Stimulated activated CD4-positive, alpha-beta T cell treated with anti-CD3 and anti-CD28 coated beads, Interleukin-12 subunit alpha, Interleukin-12 subunit beta, amount 100 ng/mL, for 24 hours (primary cell): ENCODE results near the gene MAPKAP1.
"Not testable (repeated sequence)": the region's sequence is repeated elsewhere in the genome, so short reads cannot be mapped to it uniquely, and the experiment has no call there.

Source experiments
- DNase-seq, 2 experiments: peaks; one replicate each; pipeline ENCODE4 v3.0.0-alpha.2; 2020; ENCODE audit warnings: low read depth in 2 of 2

The MAPKAP1 gene

GRCh38 chr9:125732562-125732961 is 25.6 kb upstream of the MAPKAP1 start:
- DNase-seq = no peak

GRCh38 chr9:125730168-125730567 is 23.2 kb upstream of the MAPKAP1 start:
- DNase-seq = no peak

DNA sequence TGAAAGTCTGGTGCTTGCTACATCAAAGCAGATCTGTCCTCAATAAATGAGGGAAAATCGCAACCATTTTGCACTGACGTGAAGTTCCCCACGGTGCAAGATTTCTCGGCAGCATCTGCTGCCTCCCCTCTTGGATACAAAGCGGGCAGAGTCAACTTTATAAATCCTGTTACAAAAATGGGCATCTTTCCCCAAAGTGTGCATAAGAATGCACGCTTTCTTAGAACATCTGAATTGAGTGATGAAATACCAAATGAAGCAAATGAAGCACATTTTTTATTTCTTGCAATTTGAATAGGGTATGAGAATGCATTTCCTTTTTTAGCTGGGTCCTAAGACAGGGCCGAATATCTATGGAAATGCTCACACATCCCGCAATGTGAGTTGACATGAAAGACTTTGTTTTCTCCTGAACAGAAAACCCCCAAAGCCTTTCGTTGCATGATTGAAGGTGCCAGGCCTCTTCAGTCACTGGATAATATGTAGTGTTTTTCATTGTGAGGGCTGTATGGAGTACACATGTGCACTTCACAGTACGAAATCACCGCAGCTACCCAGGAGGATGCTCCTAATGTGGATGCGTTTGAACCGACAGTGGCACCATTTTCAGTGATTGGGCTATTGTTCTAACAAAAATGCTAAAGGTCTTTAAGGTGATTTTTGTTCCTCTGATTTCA is 19.6 kb upstream of the MAPKAP1 start:
- no peak for DNase-seq

DNA sequence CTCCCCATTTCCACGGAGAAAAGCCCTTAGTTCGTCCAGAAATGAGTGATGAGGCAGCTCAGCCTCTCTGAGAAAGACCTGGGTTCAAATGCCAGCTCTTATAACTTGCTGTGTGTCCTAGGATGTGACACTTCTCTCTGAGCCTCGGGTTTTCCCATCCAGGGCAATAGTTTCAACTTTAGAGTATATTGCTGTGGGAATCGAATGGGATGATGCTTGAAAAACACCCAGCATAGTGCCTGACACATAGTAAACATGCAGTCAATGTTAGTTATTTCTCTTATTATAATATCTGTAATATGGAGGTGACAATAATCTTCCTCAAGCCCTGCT is 430 bp upstream of the MAPKAP1 start:
- DNase-seq = no peak

DNA sequence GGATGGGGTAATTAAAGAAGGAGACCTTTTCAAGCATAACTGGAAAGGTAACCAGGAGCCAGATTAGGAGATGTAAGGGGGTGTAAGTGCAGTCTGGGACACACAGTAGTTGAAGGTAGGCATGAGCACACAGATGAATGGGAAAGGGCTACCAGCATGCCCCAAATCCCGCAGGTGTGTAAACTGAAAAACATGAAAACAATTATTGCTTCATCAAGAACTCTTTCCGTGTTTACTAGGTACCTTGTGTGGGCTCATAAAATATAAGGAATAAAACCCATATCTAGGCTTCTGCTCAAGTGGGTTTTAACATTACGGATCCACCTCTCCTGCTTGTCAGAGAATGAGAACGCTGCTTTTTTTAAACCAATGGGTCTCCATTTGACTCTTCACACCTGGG is 1.1 kb downstream of the MAPKAP1 start:
- no peak for DNase-seq

- DNase-seq = no peak
Measured at GRCh38 chr9:125703662-125704061, 3.3 kb downstream of the MAPKAP1 start.

DNA sequence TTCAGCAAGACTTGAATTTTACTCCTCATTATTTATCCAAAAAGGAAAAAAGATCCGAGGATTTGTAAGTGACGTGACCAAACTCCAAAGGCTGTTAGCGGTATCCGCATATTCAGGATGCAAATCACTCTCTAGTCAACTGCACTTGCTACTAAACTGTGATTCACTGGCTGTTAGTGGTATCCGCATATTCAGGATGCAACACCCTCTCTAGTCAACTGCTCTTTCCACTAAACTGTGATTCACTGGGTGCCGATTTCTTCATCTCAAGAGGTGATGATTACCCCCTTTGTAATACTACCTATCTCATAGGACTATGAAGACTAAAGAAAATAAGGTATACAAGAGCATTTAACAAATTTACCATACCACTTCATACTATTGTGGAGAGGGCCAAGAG is 5.7 kb downstream of the MAPKAP1 start:
- DNase-seq = no peak

DNA sequence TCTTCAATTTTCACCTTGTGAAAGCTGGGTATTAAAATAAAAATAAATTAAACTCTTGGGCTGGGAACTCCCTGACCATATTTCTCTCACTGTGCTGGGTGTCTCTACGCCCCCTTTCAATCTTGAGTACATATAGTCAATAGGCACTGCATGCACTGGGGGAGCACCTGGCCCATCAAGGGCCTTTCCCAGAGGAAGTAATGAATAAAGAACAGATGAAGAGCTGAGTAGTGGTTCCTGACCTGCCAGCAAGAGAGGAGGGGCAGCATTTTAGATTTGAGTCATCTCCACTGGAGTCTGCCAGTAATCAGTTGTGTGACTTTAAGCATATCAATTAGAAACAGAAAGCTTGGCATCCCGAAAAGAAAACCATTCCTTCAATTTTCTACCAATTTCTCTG is 6.2 kb downstream of the MAPKAP1 start:
- peak; percentile 13 to 23 for DNase-seq

- DNase-seq = no peak
Measured at GRCh38 chr9:125699870-125700269, 7.1 kb downstream of the MAPKAP1 start.

- no peak for DNase-seq
Measured at GRCh38 chr9:125696106-125696647, 10.8 kb downstream of the MAPKAP1 start.

DNA sequence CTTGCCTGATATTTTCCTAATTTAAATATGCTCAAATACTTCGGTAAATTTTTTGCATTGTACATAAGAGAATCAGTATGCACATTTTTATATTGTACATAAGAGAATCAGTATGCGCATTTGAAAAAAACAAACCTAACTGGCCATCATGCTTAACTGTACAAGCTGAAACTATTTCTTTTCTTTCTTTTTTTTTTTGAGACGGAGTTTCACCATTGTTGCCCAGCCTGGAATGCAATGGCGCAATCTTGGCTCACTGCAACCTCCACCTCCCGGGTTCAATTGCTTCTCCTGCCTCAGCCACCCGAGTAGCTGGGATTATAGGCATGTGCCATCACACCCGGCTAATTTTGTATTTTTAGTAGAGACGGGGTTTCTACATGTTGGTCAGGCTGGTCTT is 11.5 kb downstream of the MAPKAP1 start:
- DNase-seq = not testable (repeated sequence)

- no peak for DNase-seq
Measured at GRCh38 chr9:125694478-125694877, 12.5 kb downstream of the MAPKAP1 start.

DNA sequence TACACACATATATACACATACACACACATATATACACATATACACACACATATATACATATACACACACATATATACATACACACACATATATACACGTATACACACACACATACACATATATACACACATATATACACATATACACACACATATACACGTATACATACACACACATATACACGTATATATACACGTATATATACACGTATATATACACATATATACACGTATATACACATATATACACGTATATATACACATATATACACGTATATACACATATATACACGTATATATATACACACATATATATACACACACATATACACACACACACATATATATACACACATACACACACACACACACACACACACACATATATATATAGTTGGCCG is 13.5 kb downstream of the MAPKAP1 start:
- DNase-seq = not testable (repeated sequence)

GRCh38 chr9:125691869-125692268 is 15.1 kb downstream of the MAPKAP1 start:
- no peak for DNase-seq

DNA sequence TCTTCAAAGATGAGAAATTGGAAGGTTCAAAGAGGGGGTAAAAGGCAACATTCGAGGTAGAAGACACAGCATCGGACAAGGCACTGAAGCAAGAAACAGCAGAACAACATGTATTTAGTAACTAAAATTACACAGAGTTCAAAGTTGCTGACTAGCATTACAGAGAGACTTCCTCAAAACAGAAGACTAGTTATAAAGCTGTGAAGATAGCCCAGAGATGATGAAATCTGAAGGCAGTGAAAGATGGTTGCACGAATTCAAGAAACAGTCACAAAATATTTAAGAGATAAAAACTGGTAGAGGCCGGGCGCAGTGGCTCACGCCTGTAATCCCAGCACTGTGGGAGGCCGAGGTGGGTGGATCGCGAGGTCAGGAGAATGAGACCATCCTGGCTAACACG is 16.3 kb downstream of the MAPKAP1 start:
- DNase-seq = no peak

DNA sequence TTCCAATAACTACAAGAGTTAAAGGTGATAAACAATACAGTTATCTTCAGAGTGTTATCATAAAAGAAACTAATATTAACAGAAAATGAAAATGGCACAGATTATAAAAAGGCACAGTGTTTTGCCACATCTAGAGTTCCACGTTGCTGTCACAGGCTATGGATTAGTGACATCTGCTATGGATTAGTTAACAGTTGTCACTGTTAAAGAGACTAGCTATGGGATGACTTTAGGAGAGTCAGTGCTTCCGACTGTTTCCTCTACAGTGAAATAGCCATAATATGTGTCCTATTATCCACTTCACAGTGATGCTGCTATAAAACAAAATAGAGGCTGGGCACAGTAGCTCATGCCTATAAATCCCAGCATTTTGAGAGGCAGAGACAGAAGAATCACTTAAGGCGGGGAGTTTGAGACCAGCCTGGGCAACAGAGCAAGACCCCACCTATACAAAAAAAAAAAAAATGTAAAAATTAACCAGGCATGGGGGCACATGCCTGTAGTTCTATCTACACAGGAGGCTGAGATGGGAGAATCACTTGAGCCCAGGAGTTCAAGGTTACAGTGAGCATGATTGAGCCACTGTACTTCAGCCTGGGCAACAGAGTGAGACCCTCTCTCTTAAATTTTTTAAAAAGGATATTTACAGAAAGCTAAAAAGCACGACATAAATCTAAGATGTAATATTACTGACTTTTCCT is 19.7 kb downstream of the MAPKAP1 start:
- no peak for DNase-seq

GRCh38 chr9:125685167-125685566 is 21.8 kb downstream of the MAPKAP1 start:
- DNase-seq = no peak

DNA sequence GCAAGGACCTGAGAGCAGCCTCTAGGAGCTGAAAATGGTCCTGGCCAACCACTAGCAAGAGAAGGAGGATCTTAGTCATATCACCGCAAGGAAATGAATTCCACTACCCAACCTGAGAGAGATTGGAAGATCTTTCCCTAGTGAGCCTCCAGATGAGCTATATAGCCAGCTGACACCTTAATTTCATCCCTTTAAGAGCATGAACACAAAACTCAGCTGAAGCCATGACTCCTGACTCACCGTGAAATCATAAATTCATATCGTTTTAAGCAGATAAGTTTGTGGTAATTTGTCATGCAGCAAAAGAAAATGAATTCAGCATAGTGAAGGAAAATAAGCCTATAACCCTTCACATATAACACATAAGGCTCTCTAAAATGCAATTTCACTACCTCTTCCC is 23.5 kb downstream of the MAPKAP1 start:
- no peak for DNase-seq

GRCh38 chr9:125682340-125682739 is 24.7 kb downstream of the MAPKAP1 start:
- no peak for DNase-seq

- no peak for DNase-seq
Measured at GRCh38 chr9:125681657-125682056, 25.4 kb downstream of the MAPKAP1 start.

- DNase-seq = no peak
Measured at GRCh38 chr9:125681086-125681622, 25.9 kb downstream of the MAPKAP1 start.

- DNase-seq = no peak
Measured at GRCh38 chr9:125680445-125680844, 26.6 kb downstream of the MAPKAP1 start.

DNA sequence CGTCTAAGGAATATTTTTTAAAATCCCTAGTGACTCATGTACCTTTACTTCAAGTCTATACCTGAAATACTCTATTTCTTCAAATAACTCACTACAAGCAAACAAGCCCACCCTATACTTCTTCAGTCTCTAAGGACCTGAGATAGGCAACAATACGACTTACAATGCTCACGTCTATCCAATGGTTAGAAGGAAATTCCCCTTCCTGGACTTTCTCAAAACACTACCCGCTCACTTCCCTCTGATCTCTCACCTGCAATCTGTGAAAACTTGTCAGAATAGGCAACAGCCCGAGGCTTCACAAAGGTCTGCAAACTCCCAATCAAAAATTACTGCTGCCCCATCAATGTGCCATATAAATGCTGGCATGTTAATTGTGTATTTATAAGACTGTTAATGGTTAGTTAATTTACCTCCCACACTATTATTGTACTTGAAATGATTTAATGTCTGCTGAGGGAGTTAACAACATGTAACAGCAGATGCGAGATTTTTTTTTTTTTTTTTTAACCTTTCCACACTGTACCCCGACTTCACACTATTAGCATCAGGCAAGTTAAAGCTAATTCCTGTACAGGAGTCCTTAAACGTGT is 27.3 kb downstream of the MAPKAP1 start:
- no peak for DNase-seq
